K562 (cell line): Measurements from ENCODE around the gene CBL. TPM values are rescaled to one million over a fixed set of nuclear protein-coding genes. Genes with fewer than 3 reads are reported as not detected.
A peak's percentile ranks its signal among the peaks of the same experiment; 100 is the strongest.

Experiments used
- BCL6 ChIP-seq: fragments of 250-450 bp; sonication (Bioruptor Pico); IDR thresholded peaks from 2 replicates; pipeline ENCODE4 v1.4.0; 2020
- EZH2 ChIP-seq: IDR thresholded peaks from 2 replicates; pipeline ENCODE4 v1.6.1; 2012; ENCODE audit warnings: low read depth, mild to moderate bottlenecking, inconsistent platforms, low read length, borderline replicate concordance
- HDAC2 ChIP-seq: fragments of 450-650 bp; IDR thresholded peaks from 2 replicates; pipeline ENCODE4 v1.6.1; 2016; ENCODE audit warnings: mild to moderate bottlenecking
- MYC ChIP-seq, 2 experiments: fragments of 250-450 bp in 1 of 2; sonication (Bioruptor Pico) in 1 of 2; IDR thresholded peaks; 2 replicates each; pipeline versions ENCODE4 v1.5.1 to v1.6.1; 2012 to 2021; ENCODE audit warnings: low read depth in 2 of 2, borderline replicate concordance in 1 of 2, improper control_type of control experiment in 1 of 2, low read length in 1 of 2, mild to moderate bottlenecking in 1 of 2, moderate library complexity in 1 of 2
- NR3C1 ChIP-seq: sonication (generic); formaldehyde crosslinking; IDR thresholded peaks from 2 replicates; pipeline ENCODE4 v1.8.1; 2022; ENCODE audit warnings: missing genetic modification reagents
- POLR3G ChIP-seq: IDR thresholded peaks from 2 replicates; pipeline ENCODE4 v1.6.1; 2011; ENCODE audit not compliant: insufficient read length, insufficient replicate concordance; ENCODE audit errors: extremely low read depth
- polyA plus RNA-seq, 8 experiments: library from polyadenylated mRNA; depleted of rRNA in 4 of 8; stranded (reverse) in 5 of 8; unstranded in 3 of 8; fragments of >200 nt; fragmentation: Nextera tagmentation in 2 of 8; fragmentation: Illumina TruSeq in 1 of 8; extraction: Ambion mirVana in 2 of 8; extraction: Trizol in 1 of 8; gene quantifications; 2 replicates each; pipeline versions ENCODE4 v1.2.1 to v1.2.3, GENCODE V29; 2011 to 2014; ENCODE audit warnings: inconsistent platforms in 1 of 8, missing spikeins in 1 of 8
- total RNA-seq, 7 experiments: library from RNA; depleted of rRNA in 6 of 7; stranded (reverse); fragments of >200 nt in 6 of 7; fragmentation: Illumina TruSeq in 2 of 7; extraction: Trizol in 2 of 7; gene quantifications; 2 replicates each; pipeline versions ENCODE4 v1.2.1 to v1.2.3, GENCODE V29; 2011 to 2021; ENCODE audit warnings: low replicate concordance in 1 of 7
- TF ChIP-seq, protein P1 (sequence below): fragments of 200-800 bp; sonication (Bioruptor generic); IDR thresholded peaks from 2 replicates; pipeline ENCODE4 v1.6.1; 2017; ENCODE audit warnings: missing genetic modification characterization, missing compliant biosample characterization
- TF ChIP-seq, protein P2 (sequence below), 3 experiments: IDR thresholded peaks in 2 of 3; conservative IDR thresholded peaks in 1 of 3; 2 replicates each; pipeline ENCODE4 v1.5.1; 2011 to 2012; ENCODE audit warnings: low read length in 3 of 3, mild to moderate bottlenecking in 3 of 3, control low read depth in 2 of 3, improper control_type of control experiment in 1 of 3, inconsistent platforms in 1 of 3, low read depth in 1 of 3, mixed read lengths in 1 of 3, moderate library complexity in 1 of 3; ENCODE audit not compliant: insufficient read depth in 2 of 3

Gene CBL
- total and polyA plus RNA-seq, 9 of the 15 experiments (the other 6 are each of a cell fraction or from before 2014, with no cell fraction given), result 3.2 to 24.9 (median 9.9) TPM

DNA sequence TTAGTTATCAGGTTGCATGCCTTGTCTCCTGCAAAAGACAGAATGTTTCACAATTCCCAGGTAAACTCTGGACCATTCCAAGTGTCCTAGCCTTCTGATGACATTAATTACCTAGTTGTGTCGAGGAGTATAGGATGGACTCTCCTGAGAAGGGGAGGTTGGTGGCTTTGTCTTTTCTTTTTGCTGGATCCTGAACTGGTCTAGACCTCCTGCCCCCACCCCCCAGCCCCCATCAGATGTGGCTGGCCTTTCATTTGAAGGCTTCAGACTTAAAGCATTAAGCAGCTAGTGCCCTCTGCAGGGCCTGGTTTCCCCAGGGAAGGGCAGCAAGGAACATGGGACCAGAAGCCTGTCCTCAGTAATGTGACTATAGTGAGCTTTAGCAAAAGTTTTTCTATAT, 101.1 kb downstream of the CBL start (continued):
- TF ChIP-seq, protein P1, sequence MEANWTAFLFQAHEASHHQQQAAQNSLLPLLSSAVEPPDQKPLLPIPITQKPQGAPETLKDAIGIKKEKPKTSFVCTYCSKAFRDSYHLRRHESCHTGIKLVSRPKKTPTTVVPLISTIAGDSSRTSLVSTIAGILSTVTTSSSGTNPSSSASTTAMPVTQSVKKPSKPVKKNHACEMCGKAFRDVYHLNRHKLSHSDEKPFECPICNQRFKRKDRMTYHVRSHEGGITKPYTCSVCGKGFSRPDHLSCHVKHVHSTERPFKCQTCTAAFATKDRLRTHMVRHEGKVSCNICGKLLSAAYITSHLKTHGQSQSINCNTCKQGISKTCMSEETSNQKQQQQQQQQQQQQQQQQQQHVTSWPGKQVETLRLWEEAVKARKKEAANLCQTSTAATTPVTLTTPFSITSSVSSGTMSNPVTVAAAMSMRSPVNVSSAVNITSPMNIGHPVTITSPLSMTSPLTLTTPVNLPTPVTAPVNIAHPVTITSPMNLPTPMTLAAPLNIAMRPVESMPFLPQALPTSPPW (CRISPR knock-in tag), result no peak
- TF ChIP-seq POLR3G (no peak), NR3C1 (CRISPR knock-in tag) (no peak), MYC (IDR thresholded peaks at IDR 0.05; ENCODE audit: low read depth, low read length) (no peak), MYC (CRISPR knock-in tag; IDR thresholded peaks at IDR 0.05; ENCODE audit: borderline replicate concordance, low read depth) (no peak), BCL6 (CRISPR knock-in tag) (no peak), HDAC2 (no peak), EZH2 (no peak)
- TF ChIP-seq, protein P2, sequence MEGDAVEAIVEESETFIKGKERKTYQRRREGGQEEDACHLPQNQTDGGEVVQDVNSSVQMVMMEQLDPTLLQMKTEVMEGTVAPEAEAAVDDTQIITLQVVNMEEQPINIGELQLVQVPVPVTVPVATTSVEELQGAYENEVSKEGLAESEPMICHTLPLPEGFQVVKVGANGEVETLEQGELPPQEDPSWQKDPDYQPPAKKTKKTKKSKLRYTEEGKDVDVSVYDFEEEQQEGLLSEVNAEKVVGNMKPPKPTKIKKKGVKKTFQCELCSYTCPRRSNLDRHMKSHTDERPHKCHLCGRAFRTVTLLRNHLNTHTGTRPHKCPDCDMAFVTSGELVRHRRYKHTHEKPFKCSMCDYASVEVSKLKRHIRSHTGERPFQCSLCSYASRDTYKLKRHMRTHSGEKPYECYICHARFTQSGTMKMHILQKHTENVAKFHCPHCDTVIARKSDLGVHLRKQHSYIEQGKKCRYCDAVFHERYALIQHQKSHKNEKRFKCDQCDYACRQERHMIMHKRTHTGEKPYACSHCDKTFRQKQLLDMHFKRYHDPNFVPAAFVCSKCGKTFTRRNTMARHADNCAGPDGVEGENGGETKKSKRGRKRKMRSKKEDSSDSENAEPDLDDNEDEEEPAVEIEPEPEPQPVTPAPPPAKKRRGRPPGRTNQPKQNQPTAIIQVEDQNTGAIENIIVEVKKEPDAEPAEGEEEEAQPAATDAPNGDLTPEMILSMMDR (IDR thresholded peaks at IDR 0.05 in 2 of 3, conservative IDR thresholded peaks at IDR 0.05 in 1 of 3; ENCODE audit: insufficient read depth in 2 of 3, low read depth in 1 of 3, low read length in 3 of 3), result peak; percentile 25 to 46 (median 31); a peak in 4 of 6 replicates
